HG02870 (cell line): ENCODE data around the gene DNAI1.
"Not testable (repeated sequence)": the region's sequence is repeated elsewhere in the genome, so short reads cannot be mapped to it uniquely, and the experiment has no call there.

Experiments
- ATAC-seq: cut with Tn5 transposase; IDR thresholded peaks from one replicate; pipeline ENCODE4 v1.9.1; 2021; ENCODE audit warnings: mild to moderate bottlenecking, moderate library complexity; ENCODE audit not compliant: unreplicated experiment

DNAI1 gene

DNA sequence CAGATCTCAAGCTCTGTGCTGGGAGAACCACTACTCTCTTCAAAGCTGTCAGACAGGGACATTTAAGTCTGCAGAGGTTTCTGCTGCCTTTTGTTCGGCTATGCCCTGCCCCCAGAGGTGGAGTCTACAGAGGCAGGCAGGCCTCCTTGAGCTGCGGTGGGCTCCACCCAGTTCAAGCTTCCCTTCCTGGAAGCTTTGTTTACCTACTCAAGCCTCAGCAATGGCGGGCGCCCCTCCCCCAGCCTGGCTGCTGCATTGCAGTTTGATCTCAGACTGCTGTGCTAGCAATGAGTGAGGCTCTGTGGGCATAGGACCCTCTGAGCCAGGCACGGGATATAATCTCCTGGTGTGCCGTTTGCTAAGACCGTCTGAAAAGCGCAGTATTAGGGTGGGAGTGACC is 73.4 kb downstream of the DNAI1 start:
- ATAC-seq = not testable (repeated sequence)

DNA sequence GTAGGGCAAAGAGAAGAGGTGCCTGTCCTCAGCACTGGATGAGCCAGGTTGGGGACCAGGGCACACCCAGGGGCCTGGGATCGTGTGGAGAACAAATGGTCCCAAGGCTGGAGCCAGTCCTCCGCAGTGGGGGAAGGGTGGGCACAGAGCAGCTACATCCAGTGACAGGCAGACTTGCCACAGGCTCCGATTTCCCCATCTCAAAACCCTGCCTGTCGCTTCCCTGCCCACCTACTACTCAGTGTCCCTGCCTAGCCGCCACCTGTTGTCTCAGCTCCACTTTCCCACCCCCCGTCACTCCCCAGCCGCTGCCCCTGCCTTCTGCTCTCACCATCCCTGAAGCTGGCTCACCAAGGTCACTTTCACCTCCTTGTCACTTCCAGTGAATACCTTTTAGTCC is 78.1 kb downstream of the DNAI1 start:
- ATAC-seq = no peak

DNA sequence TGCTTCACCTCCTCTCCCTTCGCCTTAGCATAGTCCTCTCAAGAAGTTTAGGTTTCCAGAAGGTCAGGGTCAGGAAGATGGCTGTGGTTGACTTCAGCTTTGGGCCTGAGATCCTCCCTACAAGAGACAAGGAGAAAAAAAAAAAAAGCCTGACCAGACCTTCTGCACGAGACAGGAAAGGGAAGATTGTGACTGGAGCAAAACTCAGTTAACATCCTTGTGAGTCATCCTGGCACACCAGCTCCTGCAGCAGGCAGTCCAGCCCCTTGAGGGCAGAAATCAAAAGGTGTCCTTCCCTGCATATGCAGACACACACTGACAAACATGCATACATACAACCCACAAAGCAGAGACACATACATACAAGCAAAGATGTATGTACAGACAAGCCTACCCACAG is 82.2 kb downstream of the DNAI1 start:
- no peak for ATAC-seq

DNA sequence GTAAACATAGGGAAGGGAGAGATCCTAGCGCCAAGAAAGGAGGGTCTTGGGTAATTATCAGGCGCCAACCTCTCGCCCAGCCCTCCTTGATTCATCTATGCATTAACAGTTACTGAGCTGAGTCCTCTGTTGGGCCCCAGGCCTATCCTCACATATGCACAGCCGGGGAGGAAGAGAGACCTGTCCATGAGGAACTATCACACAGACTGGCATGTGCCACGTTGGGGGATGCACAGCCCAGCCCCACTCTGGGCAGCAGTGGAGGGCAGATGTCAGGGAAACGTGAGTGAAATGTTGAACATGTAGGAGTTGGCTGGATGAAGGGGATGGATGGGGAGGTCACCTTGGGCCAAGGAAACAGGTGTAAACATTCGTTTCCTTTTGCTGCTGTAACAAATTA is 82.9 kb downstream of the DNAI1 start:
- ATAC-seq = no peak

DNA sequence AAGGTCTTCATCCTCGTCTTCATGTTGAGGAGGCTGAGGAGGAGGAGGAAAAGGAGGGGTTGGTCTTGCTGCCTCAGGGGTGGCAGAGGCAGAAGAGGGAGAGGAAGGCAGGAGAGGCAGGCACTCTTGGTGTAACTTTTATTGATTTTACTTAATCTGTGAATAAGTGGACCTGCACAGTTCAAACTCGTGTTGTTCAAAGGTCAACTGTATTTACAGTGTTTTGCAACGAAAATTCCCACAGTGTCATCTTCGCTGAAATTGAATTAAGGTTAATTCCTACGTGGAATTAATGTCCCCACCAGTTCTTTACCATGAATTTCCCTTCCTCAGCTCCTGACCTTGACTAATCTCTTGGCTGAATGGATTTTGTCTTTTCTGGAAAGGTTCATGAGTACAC is 85.4 kb downstream of the DNAI1 start:
- no peak for ATAC-seq

DNA sequence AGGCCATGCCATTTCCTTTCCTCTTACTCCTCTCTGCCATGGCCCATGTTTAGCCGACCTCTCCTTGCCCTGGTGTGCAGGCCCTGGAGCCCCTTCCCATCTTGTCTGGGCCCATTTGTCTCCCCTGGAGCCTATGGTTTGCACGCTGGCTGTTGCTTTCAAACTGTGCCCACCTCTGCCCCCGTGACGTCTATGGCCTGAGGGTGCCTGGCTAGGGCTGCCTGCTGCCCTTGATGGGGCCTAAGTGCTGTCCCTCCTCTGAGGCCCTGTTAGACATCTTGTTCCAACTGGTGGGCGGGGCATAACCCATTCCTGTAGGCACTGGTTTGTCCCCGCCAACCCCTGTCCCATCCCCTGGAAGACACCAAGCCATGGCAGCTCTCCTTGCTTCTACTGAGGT is 86.9 kb downstream of the DNAI1 start:
- no peak for ATAC-seq

DNA sequence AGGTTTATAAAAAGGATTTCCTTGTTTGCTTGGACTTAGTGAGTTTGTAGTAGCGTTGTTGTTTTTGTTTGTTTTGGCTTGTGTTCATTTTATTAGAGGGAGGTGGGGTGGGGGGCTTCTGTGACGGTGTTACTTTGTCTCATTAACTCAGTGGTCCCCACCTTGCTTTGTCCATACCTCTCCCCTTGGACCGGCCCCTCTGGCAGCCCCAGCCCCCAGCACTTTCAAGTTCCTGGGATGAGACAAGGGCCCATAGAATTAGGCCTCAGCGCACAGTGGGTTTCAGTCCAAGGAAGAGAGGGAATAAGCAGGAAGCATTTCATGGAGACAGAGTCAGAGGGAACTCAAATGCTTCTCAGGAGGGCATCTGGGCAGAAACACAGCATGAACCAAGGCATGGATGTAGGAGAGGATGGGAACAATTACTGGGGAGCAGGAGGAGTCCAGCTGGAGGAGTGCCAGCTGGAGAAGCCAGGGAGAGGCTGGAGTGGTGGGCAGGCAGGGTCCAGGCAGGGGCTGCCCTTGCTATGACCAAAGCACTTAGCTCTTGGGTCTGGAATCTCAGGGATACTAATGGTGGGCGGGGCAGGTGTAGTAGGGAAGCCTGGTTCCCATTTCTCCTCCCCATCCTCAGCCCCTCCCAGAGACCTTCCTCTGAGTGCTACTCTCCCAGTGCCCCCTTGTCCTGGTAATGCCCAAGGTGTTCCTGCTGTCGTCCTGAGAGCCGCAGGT is 87.7 kb downstream of the DNAI1 start:
- ATAC-seq = no peak

DNA sequence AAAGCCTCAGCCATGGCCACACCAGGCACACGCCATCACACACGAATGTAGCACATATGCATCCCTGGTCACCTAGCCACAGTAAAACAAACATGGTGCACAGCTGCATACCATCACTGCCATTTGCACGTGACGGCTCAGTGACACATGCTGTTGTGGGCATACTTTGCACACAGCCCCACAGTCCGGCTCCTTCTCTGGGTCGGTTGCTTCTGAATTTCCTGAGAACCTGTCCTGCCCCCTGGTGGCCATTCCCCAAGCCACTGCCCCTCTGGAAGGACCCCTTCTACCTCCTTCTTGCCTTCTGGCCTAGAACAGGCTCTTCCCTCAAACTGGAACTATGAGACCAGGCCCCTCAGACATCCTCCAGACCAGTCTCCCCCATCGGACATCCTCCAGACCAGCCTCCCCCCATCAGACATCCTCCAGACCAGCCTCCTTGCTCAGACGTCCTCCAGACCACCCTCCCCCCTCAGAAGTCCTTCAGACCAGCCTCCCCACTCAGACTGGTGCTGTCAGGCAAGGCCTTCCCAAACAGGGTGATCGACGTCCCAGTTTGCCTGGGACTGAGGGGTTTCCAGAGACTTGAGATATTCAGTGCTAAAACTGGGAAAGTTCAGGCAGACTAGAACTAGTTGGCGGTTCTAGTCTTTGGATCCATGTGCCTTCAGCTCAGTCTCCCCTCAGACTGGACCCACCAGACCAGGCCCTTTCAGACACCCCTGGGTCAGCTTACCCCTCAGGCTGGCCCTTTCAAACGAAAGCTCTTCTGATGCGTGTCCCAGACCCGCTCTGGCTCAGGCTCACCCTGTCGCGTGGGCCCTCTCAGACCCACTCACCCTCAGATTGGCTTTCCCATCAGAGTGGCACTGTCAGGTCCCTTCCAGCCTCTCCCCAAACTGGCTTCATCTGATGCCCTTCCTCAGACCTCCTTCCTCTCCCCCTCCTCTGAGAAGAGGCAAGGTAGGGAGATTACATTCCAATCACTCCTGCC is 88.5 kb downstream of the DNAI1 start:
- no peak for ATAC-seq

DNA sequence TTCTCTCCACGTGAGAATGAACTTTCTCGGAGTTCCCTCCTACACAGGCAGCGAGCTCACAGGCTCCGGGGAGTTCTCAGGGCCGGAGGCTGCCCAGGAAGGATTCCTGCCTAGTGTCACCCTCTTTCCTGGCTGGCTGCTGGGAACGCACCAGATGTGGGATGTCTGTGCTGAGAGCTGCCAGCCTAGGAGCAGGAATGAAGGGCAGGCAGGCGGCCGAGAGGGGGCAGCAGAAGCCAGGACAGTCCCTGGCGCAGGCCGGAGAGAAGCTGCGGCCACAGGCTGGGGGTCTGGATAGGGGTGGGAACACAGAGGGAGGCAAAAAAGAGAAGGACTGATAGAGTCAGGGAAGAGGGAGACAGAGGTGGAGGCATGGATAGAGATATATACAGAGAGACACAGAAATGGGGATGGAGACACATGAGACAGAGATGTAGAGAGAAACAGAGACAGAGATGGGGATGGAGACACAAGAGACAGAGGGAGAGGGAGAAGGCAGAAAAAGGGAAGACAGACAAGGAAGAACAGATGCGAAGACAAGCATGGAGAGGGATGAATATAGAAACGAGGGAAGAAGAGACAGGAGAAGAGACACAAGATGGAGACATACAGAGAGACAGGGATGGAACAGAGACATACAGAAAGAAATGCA is 89.5 kb downstream of the DNAI1 start:
- no peak for ATAC-seq

DNA sequence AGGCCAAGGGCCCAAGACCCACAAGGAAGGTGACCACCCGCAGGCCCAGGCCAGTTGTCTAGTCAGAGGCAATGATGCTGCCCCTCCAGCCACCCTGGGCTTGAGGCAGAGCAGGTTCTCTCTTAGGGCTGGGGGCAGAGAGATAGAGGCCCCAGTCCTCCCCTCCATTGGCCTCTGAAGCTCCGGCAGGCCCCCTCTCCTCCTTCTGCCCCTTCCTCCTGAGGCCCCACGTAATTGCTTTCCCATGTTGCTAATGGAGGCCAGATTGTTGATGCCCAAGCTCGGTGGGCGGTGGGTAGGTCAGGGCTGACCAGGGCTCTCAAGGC is 90.8 kb downstream of the DNAI1 start:
- ATAC-seq = no peak

DNA sequence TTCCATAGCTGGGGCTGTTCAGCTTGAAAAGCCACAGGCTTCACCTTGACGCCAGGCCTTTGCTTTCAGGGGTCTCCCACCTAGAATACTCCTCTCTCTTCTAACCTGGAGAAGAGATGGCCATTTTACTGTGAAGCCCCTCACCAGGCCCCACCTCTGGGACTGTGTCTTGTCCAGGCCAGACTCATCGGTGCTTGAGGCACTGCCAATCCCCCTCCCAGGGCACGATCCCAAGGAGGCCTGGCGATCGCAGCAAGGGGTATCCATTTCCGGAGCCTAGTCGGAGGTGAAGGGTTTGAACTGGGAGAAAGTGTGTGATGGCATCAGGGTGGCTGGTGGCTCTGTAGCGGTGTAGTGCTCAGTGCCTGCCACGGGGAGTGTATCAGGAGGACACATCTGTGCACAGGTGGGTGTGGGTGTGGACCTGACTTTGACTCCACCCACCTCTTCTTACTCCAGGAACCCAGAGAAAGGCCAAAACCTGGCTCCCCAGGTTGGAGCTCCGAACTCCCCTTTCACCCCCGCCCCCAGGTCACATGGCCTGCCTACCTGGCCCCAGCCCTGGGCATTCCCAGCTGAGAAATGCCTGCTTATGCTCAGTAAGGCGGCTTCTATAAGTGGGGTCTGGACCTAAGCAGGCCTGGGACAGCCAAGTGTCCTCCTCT is 91.5 kb downstream of the DNAI1 start:
- ATAC-seq = no peak

DNA sequence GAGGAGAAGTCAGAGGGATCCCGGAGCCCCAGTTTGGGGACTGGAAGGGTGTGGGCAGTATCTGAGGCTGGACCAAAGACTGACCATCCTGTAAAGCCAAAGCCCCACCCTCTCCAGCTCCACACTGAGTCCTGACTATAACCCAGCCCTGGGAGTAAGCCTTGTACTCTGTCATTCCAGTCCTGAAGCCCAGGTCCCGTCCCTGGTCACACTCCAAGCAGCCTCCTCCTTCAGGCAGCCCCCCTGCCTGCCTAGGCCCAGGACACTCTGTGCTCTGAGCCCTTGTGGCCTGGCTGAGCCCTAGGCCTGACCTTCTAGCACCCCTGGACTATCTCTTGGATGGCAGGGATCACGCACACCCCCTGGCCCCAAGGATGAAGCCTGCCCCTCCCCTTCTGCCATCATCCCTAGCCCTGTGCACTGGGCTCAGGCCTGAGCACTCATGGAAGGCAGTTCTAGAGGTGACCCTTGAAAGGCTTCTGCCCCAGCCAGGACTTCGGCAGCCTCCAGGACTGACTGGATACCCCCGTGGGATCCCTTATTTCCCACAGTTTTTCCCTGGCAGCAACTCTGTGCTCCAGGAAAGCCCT is 92.2 kb downstream of the DNAI1 start:
- ATAC-seq = no peak

DNA sequence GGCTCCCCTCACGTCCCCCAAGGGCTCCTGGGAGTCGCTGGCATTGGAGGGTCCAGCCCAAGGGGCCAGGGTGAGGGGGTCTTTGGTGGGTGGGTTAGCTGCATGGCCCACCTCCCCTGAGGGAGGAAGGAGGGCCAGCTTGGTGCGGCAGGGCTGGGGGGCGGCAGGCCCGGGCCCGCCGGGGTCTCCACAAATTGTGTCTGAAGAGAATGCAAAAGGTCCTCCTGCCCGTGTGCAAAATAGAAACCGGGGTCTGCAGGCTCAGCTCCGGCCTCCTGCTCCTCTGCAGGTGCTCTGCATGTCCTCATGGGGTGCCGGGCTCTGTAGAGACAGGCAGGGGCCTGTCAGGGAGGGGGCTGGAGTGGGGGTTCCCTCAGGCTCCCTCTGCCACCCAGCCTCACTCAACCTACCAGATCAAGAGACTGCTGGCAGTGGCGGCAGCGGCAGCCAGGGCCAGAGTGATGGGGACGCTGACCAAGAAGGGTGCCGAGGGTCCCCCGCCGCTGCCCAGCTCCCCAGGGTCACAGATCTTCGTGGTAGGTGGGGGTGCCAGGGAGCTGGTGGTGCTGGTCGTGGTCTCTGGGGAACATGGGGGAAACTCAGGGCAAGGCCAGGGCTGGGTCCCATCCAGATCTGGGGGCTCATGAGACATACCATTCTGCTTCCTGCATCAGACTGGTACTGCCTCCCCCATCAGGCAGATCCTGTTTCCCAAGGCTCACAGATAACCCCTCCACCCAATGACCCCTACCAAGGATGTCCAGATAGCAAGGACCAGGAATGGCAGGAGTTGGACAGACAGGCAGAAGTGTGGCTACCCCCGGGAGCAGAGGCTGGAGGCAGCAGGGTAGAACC is 93.4 kb downstream of the DNAI1 start:
- no peak for ATAC-seq

DNA sequence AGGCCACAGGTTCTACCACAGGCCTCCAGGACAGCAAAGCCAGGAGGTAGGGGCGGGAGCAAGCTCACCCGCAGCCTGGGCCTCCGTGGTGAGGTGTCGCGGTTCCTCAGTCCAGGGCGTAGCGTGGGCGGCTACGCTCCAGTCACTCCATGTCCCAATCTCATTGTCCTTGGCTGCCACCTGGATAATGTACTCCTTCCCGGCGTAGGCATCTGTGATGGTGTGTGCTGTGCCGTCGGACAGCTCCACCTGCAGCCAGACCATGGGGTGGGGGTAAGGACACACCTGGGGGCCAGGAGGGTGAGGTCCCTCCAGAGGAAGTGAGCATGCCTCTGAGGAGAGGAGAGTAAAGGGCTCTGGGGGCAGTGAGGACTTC is 94.0 kb downstream of the DNAI1 start:
- ATAC-seq = no peak

DNA sequence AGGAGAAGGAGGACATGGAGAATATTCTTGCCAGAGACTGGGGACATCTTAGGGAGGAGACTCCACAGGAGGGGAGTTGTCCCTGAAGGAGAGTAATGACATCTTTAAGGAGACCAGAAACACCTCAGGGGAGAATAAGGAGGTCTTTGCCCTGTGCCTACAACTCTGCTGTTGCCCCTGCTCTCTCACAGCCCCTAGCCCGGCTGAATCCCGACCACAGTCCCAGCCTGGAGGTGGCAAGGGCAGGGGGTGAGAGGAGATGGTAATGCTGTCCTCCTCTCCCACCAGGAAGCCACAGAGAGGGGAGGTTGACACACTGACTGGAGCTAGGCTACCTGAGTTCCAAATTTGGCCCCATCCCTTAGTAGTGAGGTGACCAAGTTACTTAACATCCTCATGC is 94.4 kb downstream of the DNAI1 start:
- ATAC-seq = no peak

DNA sequence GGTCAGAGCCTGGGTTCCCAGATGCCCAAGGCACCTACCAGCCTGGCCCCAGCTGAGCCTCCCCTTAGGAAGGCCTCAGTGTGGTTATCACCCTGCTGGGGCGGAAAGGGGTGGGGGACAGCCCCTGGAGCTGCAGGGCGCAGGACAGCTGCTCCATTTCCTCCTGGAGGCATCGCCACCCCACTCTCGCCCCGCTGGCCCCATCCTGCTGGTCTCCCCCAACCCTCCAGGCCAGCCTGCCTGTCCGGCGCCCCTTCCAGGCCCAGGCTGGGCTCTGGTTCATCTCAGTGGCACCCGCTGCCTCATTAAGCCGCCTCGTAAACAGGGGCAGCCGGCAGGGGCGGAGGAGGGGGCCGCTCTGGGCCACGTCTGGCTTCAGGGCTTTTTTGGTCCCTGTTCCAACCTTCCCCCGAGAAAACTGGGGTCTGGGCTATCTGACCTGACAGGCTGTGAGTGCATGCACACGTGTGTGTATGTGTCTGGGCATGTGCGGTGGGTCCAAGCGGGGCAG is 95.0 kb downstream of the DNAI1 start:
- no peak for ATAC-seq

DNA sequence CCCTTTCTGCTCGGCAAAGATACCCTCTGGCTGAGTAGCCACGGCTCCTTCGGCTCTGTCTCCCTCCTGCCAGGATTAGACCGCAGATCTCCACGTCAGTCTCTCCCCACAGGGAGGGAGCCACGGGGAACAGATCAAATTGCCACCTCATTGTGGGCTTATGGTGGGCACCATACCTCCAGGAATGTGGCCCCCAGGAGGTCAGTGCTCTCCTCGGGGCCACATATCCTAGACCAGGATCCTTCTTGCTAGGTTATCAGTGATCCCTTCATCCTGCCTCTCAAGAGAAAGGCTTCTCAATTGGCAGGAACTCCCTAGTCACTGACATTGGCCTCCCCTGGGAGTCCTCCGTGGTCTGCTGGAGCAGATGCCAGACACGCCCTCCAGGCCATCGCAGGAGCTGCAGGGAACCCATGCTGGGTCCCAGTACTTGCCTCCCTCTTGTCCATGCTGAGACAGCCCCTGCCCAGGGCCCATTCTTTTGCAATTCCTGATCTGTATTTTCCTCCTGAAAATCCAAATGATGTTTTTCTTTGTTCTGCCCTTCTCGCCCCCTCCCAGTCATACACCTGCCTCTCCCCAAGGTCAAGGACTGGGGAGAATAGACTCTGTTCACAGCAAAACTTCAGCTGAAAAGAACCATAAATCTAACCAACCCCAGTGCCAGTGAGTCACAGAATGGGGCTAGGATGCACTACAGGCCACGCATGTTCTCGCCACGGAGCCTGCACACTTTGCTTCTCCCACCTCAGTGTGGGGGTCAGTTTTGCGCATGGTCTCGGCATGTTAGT is 95.8 kb downstream of the DNAI1 start:
- no peak for ATAC-seq

DNA sequence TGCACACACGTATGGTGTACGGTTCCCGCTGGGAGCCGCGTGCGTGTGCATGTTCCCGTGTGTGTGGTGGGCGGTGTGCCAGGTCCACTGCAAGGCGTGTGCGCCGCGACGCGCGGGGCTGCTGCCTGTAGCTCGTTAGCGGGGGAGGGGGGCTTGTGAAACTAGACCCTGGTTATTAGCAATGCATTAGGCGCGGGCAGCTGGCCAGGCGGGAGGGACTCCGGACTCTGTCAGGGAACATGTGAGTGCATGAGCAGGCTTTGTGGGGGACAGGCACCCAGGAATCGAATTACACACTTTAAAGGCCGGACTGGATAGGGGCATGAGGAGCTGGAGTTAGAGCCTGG is 96.4 kb downstream of the DNAI1 start:
- no peak for ATAC-seq

DNA sequence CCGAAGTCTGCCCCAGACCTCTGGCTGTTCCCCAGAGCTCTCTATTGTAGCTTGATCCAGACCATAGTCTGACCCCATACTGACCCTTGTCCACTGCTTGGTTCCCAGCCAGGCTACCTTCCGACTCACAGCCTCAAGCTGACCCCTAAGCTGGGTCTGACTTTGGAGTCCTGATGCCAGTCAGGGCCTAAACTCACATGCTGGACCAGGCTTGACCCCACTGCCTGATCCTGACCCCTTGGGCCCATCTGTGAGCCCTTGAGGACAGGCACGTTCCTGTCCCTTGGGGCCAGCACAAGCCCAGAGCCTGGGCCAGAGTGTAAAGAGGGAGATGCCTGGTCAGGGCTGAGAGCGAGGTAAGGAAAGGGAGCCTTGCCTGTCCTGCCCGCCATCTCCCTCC is 96.9 kb downstream of the DNAI1 start:
- ATAC-seq = no peak
